Progenitor cell of endocrine pancreas (in vitro differentiated cells): Measurements from ENCODE around the gene GLRX2. TPM values are rescaled to one million over a fixed set of nuclear protein-coding genes. Genes with fewer than 3 reads are reported as not detected.

Source experiments
- DNase-seq: peaks from one replicate; pipeline ENCODE4 v3.0.0; 2021; ENCODE audit warnings: low spot score; ENCODE audit not compliant: unreplicated experiment
- H3K27ac Mint-ChIP-seq: 2 replicates; pipeline ENCODE4 v1.8.0; 2021; ENCODE audit warnings: mild to moderate bottlenecking, moderate library complexity, mixed read lengths
- H3K27me3 Mint-ChIP-seq: 2 replicates; pipeline ENCODE4 v1.8.0; 2021; ENCODE audit warnings: mixed read lengths
- H3K36me3 Mint-ChIP-seq: 2 replicates; pipeline ENCODE4 v1.8.0; 2022; ENCODE audit warnings: mixed read lengths; ENCODE audit not compliant: insufficient read depth
- H3K4me1 Mint-ChIP-seq: 2 replicates; pipeline ENCODE4 v1.8.0; 2021; ENCODE audit warnings: low read depth, mixed read lengths
- H3K4me3 Mint-ChIP-seq: 2 replicates; pipeline ENCODE4 v1.8.0; 2021; ENCODE audit warnings: low read depth, mild to moderate bottlenecking, moderate library complexity, mixed read lengths
- H3K9me3 Mint-ChIP-seq: 2 replicates; pipeline ENCODE4 v1.8.0; 2021; ENCODE audit warnings: low read depth, mixed read lengths
- total RNA-seq: library from RNA; stranded (reverse); gene quantifications from 2 replicates; pipeline ENCODE4 v1.2.1, GENCODE V29; 2021
- TF ChIP-seq, protein P1 (sequence below): fragments of 200-600 bp; sonication (generic); IDR thresholded peaks from one replicate; pipeline ENCODE4 v1.5.0; 2021; ENCODE audit warnings: antibody characterized with exemption, mild to moderate bottlenecking; ENCODE audit not compliant: unreplicated experiment

Gene GLRX2
- total RNA-seq, 1 donor from 2014 or later: 8.5 TPM

DNA sequence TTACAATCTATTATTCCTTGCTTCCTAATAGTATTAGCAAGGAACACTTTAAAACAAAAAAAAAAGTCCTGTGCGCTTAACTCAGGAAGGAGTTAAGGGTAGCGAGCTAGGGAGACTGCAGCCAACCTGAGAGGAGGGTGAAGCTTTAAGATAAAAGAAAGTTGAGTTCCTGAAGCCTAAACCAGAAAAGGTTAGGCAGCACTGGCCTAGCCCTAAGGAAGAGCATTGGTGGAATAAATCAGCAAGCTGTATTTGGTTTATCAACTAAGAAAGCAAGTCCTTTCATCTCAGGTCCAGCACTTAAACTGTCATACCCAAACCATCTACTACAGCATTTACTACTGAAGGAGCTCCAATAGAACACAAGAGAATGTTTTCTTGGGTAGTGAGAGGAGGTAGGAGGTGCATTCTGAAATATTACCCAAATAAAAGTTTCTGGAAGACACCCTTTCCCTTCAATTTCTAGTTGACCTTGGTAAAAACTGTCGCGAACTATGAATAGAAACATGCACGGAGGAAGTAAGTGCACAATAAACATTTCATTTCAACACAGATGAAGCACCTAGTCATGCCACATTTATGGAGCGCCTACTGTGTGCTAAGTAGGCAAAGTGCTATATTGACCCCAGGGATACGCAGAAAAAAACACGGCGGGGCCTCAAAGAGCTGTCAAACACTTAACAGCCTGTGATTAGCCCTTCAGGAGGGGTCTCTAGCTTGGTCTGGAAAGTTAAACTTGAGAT lies 1.3 kb downstream of the GLRX2 start:
- peak overlapping the region; percentile 87 for H3K4me3 Mint-ChIP-seq
- DNase-seq: no peak
- no peaks in the 10 kb centered on the region for H3K36me3 Mint-ChIP-seq
- peaks cover 8% of the 10 kb centered on the region for H3K27me3 Mint-ChIP-seq
- H3K27ac Mint-ChIP-seq: peak overlapping the region; percentile 67
- no peaks in the 10 kb centered on the region for H3K9me3 Mint-ChIP-seq
- TF ChIP-seq, protein P1, sequence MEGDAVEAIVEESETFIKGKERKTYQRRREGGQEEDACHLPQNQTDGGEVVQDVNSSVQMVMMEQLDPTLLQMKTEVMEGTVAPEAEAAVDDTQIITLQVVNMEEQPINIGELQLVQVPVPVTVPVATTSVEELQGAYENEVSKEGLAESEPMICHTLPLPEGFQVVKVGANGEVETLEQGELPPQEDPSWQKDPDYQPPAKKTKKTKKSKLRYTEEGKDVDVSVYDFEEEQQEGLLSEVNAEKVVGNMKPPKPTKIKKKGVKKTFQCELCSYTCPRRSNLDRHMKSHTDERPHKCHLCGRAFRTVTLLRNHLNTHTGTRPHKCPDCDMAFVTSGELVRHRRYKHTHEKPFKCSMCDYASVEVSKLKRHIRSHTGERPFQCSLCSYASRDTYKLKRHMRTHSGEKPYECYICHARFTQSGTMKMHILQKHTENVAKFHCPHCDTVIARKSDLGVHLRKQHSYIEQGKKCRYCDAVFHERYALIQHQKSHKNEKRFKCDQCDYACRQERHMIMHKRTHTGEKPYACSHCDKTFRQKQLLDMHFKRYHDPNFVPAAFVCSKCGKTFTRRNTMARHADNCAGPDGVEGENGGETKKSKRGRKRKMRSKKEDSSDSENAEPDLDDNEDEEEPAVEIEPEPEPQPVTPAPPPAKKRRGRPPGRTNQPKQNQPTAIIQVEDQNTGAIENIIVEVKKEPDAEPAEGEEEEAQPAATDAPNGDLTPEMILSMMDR: no peak
- H3K4me1 Mint-ChIP-seq: peaks cover 6% of the 10 kb centered on the region

DNA sequence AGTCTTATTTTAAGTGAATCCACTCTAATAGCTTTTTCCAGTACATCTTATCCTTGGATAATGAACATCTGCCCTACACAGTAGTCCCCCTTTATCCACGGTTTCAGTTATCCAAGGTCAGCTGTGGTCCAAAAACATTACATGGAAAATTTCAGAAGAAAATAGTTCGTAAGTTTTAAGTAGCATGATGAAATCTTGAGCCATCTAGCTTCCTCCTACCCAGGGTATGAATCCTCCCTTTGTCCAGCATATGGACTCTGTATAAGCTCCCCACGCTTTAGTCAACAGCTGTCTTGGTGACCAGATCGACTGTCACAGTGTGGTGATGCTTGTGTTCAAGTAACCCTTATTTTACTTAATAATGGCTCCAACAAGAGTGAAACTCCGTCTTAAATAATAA lies 2.6 kb downstream of the GLRX2 start:
- Mint-ChIP-seq H3K9me3 (no peaks in the 10 kb centered on the region), H3K27me3 (peaks cover 8% of the 10 kb centered on the region), H3K4me3 (no peak overlapping the region), H3K4me1 (peaks cover 6% of the 10 kb centered on the region), H3K27ac (no peak overlapping the region), H3K36me3 (no peaks in the 10 kb centered on the region)
- TF ChIP-seq, protein P1: no peak
- DNase-seq: no peak

DNA sequence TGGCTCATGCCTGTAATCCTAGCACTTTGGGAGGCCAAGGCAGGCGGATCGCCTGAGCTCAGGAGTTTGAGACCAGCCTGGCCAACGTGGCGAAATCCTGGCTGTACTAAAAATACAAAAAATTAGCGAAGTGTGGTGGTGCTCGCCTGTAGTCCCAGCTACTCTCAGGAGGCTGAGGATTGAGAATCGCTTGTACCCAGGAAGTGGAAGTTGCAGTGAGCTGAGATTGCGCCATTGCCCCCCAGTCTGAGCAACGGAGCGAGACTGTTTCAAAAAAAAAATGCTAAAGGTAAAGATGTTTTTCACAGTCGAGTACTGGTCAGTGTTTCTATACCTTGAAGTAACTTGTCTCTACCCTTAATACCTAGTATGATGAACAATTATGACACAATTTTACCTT lies 11.1 kb downstream of the GLRX2 start:
- no peak overlapping the region for H3K27ac Mint-ChIP-seq
- no peaks in the 10 kb centered on the region for H3K4me1 Mint-ChIP-seq
- no peak overlapping the region for H3K4me3 Mint-ChIP-seq
- H3K27me3 Mint-ChIP-seq: no peaks in the 10 kb centered on the region
- no peak for DNase-seq
- TF ChIP-seq, protein P1: no peak
- no peaks in the 10 kb centered on the region for H3K9me3 Mint-ChIP-seq
- peaks cover 2% of the 10 kb centered on the region for H3K36me3 Mint-ChIP-seq

DNA sequence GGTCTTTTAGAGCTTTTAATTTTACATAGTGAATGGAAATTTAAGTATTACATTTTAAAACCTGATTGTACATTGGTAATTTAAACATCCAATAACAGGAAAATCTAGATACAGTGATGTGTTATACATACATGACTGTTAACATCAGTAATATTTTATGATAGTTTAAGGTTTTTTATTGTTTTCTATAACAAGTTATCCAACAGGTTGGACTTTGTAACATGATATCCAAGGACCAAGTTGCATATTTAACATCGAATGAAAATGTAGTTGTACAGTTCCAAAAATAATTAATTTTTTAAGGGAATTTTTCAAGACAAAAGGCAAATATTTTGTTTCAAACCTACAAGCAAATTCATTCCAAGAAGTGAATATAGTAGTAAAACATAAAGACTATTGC lies 14.3 kb downstream of the GLRX2 start:
- no peak for DNase-seq
- Mint-ChIP-seq H3K36me3 (peaks cover 3% of the 10 kb centered on the region), H3K4me3 (no peak overlapping the region), H3K4me1 (no peaks in the 10 kb centered on the region), H3K27me3 (no peaks in the 10 kb centered on the region), H3K9me3 (no peaks in the 10 kb centered on the region), H3K27ac (no peak overlapping the region)
- TF ChIP-seq, protein P1: no peak

DNA sequence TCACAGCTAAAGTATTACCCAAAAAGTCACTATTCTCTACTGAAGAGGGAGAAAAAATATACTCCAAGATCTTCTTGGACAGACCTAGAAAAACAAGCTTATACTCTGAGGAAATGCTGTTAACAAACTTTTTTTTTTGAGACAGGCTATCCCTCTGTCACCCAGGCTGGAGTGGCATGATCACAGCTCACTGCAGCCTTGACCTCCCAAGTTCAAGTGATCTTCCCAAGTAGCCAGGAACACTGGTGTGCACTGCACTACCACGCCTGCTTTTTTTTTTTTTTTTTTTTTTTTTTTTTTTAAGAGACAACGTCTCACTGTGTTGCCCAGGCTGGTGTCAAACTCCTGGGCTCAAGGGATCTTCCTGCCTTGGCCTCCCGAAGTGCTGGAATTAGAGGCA lies 17.3 kb downstream of the GLRX2 start:
- Mint-ChIP-seq H3K9me3 (no peaks in the 10 kb centered on the region), H3K27me3 (no peaks in the 10 kb centered on the region), H3K4me1 (no peaks in the 10 kb centered on the region), H3K4me3 (no peak overlapping the region), H3K27ac (no peak overlapping the region), H3K36me3 (peaks cover 8% of the 10 kb centered on the region)
- TF ChIP-seq, protein P1: no peak
- DNase-seq: no peak
